ENCODE data around the gene ENAH.

The ENAH gene

DNA sequence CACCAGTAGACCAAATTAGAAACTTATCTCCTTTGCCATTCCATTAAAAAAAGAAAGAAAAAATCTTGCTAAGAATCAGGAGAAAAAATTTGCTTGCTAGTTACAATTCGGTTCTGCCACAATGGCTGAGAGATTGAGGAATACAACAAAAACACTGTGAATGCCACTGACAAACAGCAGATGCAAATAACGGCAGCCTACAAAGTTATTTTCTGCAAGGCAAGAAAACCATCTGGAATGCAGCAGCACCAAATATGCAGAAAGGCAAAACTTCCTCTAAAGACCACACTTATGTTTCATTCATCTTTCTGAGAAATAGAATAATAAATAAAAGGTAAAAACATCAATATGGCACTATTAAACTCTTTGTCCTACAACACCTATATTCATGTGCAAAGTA, 75.7 kb downstream of the ENAH start:
- Histone ChIP-seq H3K4me1 (ENCODE audit: control insufficient read depth, low read length) (no peaks in the 10 kb centered on the region), H3K9me2 (replicated peaks; ENCODE audit: control insufficient read depth, low read length) (no peaks in the 10 kb centered on the region), H3K27ac (ENCODE audit: low read depth, low read length) (no peak overlapping the region), H3F3A (ENCODE audit: control insufficient read depth, insufficient read depth) (no peaks in the 10 kb centered on the region), H3K4me2 (ENCODE audit: low read length) (no peak overlapping the region), H3K27me3 (ENCODE audit: control insufficient read depth, low read length) (peaks cover 7% of the 10 kb centered on the region), H3K4me3 (ENCODE audit: low read length) (no peak overlapping the region), H3K36me3 (ENCODE audit: control insufficient read depth, low read length) (no peaks in the 10 kb centered on the region), H4K20me1 (ENCODE audit: control insufficient read depth, insufficient read depth, low read depth, low read length) (no peaks in the 10 kb centered on the region), H3K79me2 (ENCODE audit: control insufficient read depth, low read length) (no peaks in the 10 kb centered on the region), H3K9me3 (ENCODE audit: control insufficient read depth, insufficient read depth, low read length) (no peaks in the 10 kb centered on the region)
- no peak for TF ChIP-seq EZH2phosphoT487 (IDR thresholded peaks at IDR 0.05; ENCODE audit: borderline replicate concordance, low read length)
- TF ChIP-seq, protein P1, sequence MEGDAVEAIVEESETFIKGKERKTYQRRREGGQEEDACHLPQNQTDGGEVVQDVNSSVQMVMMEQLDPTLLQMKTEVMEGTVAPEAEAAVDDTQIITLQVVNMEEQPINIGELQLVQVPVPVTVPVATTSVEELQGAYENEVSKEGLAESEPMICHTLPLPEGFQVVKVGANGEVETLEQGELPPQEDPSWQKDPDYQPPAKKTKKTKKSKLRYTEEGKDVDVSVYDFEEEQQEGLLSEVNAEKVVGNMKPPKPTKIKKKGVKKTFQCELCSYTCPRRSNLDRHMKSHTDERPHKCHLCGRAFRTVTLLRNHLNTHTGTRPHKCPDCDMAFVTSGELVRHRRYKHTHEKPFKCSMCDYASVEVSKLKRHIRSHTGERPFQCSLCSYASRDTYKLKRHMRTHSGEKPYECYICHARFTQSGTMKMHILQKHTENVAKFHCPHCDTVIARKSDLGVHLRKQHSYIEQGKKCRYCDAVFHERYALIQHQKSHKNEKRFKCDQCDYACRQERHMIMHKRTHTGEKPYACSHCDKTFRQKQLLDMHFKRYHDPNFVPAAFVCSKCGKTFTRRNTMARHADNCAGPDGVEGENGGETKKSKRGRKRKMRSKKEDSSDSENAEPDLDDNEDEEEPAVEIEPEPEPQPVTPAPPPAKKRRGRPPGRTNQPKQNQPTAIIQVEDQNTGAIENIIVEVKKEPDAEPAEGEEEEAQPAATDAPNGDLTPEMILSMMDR (IDR thresholded peaks at IDR 0.05; ENCODE audit: low read depth, low read length, poor library complexity, severe bottlenecking): no peak

GRCh38 chr1:225573216-225573615, 79.7 kb downstream of the ENAH start:
- Histone ChIP-seq H3K27me3 (ENCODE audit: control insufficient read depth, low read length) (peaks cover 7% of the 10 kb centered on the region), H3K4me1 (ENCODE audit: control insufficient read depth, low read length) (no peaks in the 10 kb centered on the region), H3K79me2 (ENCODE audit: control insufficient read depth, low read length) (no peaks in the 10 kb centered on the region), H3F3A (ENCODE audit: control insufficient read depth, insufficient read depth) (no peaks in the 10 kb centered on the region), H3K9me2 (replicated peaks; ENCODE audit: control insufficient read depth, low read length) (no peaks in the 10 kb centered on the region), H3K4me2 (ENCODE audit: low read length) (no peak overlapping the region), H3K4me3 (ENCODE audit: low read length) (no peak overlapping the region), H3K27ac (ENCODE audit: low read depth, low read length) (no peak overlapping the region), H4K20me1 (ENCODE audit: control insufficient read depth, insufficient read depth, low read depth, low read length) (no peaks in the 10 kb centered on the region), H3K9me3 (ENCODE audit: control insufficient read depth, insufficient read depth, low read length) (no peaks in the 10 kb centered on the region), H3K36me3 (ENCODE audit: control insufficient read depth, low read length) (no peaks in the 10 kb centered on the region)
- TF ChIP-seq EZH2phosphoT487 (IDR thresholded peaks at IDR 0.05; ENCODE audit: borderline replicate concordance, low read length): no peak
- TF ChIP-seq, protein P1 (IDR thresholded peaks at IDR 0.05; ENCODE audit: low read depth, low read length, poor library complexity, severe bottlenecking): no peak

DNA sequence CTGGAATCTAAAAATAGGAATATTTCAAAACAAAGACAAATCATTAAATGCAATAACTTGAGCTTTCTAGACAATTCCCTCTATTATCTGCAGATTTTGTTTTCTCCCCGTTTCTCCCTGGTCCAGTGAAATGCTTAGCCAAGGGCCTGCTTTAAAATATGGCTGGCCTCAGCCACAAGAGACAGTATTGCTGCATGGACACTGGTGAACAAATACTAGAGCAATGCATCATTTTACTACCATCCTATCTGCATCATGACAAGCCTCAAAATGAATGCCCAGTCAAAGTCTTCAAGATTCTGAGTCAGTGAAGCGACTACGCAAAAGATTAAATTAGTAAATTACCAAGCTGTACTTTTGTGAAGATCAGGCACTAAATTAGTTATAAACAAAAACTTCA, 80.5 kb downstream of the ENAH start:
- Histone ChIP-seq H3K27me3 (ENCODE audit: control insufficient read depth, low read length) (peaks cover 5% of the 10 kb centered on the region; the same call in 1 of the 2 replicates), H3K27ac (ENCODE audit: low read depth, low read length) (no peak overlapping the region), H3F3A (ENCODE audit: control insufficient read depth, insufficient read depth) (no peaks in the 10 kb centered on the region), H3K9me2 (replicated peaks; ENCODE audit: control insufficient read depth, low read length) (no peaks in the 10 kb centered on the region), H3K79me2 (ENCODE audit: control insufficient read depth, low read length) (no peaks in the 10 kb centered on the region), H3K4me2 (ENCODE audit: low read length) (no peak overlapping the region), H3K4me3 (ENCODE audit: low read length) (no peak overlapping the region), H4K20me1 (ENCODE audit: control insufficient read depth, insufficient read depth, low read depth, low read length) (no peaks in the 10 kb centered on the region), H3K9me3 (ENCODE audit: control insufficient read depth, insufficient read depth, low read length) (no peaks in the 10 kb centered on the region), H3K36me3 (ENCODE audit: control insufficient read depth, low read length) (no peaks in the 10 kb centered on the region), H3K4me1 (ENCODE audit: control insufficient read depth, low read length) (no peaks in the 10 kb centered on the region)
- no peak for TF ChIP-seq EZH2phosphoT487 (IDR thresholded peaks at IDR 0.05; ENCODE audit: borderline replicate concordance, low read length)
- TF ChIP-seq, protein P1 (IDR thresholded peaks at IDR 0.05; ENCODE audit: low read depth, low read length, poor library complexity, severe bottlenecking): no peak
